Mucosa of gallbladder (tissue), 1 donor: ENCODE data around the gene NPB. TPM values are rescaled to one million over a fixed set of nuclear protein-coding genes. Genes with fewer than 3 reads are reported as not detected.

Experiments used
- DNase-seq: peaks from one replicate; pipeline ENCODE4 v3.0.0-alpha.2; 2020; ENCODE audit warnings: low spot score
- total RNA-seq: library from RNA; stranded (reverse); gene quantifications from one replicate; pipeline ENCODE4 v1.2.1, GENCODE V29; 2021
- donor health status: DM: no; HTN: no; CAD: no.

NPB gene
- total RNA-seq, 1 donor from 2014 or later: 0.55 TPM

DNA sequence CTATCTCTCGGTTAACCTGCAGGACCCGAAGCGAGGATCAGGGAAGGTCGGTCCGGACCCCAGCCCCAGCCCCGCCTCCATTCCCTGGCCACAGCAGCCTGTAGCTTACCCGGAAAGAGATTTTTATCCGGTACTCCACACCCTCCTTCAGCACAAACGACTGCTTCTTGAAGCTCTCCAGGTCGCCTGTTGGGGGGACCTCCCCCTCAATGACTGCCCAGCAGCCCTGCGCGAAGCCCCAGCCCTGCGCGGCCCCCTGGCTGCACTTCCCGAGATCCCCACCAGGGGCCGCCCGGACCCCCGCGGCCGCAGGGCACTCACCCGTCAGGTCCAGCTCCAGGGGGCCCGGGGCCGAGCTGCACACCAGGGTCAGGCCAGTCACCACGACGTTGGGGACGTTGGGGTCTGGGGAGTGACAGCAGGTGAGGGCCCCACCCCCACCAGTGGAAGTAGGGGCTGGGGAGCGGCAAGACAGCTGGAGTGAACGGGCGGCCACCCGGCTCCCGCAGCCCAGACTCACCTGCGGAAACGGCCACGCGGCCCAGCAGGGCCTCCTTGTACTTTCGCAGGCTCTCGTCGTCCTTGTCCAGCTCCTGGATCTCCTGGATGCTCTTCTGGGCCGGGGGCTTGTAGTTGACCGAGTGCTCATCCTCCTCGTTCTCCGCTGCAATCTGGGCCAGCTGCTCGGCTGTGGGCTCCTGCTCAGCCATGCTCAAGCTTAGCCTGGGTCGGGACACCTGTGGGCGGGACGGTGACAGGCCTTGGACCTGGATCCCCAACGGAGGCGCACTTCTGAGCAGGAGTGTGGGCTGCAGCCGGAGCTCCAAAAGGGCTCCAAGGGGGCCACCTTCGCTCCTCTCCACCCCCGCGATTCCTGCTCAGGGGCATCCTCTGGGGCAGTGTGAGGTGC lies 32.6 kb upstream of the NPB start:
- no peak for DNase-seq

- DNase-seq: peak; percentile 25
These were observed 31.7 kb upstream of the NPB start for GRCh38 chr17:81870131-81870980.

DNA sequence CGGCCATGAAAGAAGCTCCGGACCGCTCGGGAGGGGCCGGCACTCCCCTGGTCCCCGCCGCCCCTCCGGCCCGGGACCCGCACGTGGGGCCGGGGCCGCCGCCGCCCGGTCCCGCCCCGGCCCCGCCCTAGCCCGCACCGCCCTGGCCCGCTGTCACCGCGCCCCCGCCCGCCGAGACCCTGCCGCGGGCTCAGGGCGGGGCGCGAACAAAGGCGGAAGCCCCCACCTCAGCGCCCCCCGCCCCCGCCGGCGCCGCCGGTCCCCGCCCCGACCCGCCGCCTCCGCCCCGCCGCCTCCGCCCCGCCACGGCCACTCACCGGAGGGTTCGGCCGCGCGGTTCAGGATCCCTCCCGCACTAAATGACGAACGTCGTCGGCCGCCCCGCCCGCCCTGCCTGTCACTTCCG lies 31.1 kb upstream of the NPB start, which contains the start of gene ARHGDIA:
TSS of gene ARHGDIA (minus strand) at position 357 of the 406 bp plus-strand sequence. CDS start 1,407 bp downstream, outside the sequence.
- no peak for DNase-seq

GRCh38 chr17:81871387-81872230 lies 30.4 kb upstream of the NPB start:
- DNase-seq: peak; percentile 94

DNA sequence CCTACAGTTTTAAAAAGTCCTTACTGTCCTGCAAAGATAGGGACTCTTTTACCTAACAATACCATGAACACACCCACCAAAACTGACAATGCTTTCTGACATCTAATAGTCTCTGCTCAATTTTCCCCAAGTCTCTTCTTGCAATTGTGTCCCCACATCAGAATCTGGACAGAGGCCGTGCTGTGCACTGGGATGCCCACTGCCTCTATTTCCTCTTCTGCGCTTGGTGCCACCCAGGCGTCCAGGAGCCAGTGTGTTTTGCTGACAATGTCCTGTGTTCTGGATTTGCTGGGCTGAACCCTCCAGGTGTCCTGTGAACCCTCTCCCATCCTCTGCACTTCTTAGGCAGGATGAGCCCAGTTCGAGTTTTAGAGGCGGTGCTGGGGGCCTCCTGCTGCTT lies 24.5 kb upstream of the NPB start:
- no peak for DNase-seq

DNA sequence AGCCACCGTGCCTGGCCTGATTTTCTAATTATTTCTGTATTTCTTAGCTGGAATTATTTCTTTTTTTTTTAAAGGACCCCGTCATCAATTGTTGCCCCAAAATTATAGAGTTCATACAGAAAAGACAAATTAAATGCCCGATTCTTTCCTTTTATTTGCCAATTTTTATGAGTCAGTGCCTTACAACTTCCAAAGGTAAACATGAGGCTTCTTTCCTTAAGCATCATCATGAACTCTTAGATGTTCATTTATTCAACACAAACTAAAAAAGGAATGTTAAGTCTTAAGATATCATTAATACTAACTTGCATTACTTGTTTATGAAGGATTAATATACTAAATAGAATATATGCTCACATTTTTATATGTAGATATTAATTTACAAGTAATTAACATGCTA lies 23.7 kb upstream of the NPB start:
- no peak for DNase-seq

- no peak for DNase-seq
These were observed 22.9 kb upstream of the NPB start for GRCh38 chr17:81879121-81879520.

DNA sequence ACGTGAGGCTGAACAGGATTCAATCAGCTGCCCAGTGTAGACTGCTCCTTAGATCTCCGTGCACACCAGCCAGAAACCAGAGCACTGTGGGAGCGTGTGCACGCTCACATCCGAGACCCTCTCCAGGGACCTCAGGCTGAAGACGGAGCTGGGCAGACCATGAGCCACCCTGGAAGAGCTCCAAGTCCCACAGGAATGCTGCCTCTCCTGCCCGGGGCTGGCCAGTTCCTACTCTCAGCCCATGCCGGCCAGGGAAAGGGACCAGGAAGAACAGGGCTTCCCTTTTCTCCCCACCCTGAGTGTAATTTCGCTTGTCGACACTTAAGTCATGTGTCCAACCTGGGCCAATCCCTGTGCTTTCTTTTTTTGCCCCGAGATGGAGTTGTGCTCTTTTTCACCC lies 17.5 kb upstream of the NPB start:
- DNase-seq: no peak

GRCh38 chr17:81884968-81885367 lies 17.1 kb upstream of the NPB start:
- no peak for DNase-seq

DNA sequence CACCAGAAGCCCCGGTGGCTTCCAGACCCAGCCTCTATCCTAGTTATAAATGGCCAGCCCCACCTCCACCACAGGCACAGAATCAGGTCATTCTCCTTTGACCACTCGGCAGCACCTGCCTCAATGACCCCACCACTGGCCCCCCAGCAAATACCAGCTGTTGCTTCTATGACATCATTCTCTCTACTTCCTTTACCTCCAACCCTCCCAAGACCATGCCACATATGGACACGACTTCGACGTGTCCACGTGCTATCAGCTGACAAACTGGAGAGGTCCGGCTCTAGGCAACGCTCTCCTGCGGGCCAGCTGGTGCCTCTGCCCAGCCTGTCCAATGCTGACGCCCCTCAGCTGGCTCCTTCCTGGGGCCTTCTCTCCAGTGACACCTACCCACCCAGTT lies 16.6 kb upstream of the NPB start:
- no peak for DNase-seq

- no peak for DNase-seq
These were observed 16.0 kb upstream of the NPB start for GRCh38 chr17:81885869-81886548.

DNA sequence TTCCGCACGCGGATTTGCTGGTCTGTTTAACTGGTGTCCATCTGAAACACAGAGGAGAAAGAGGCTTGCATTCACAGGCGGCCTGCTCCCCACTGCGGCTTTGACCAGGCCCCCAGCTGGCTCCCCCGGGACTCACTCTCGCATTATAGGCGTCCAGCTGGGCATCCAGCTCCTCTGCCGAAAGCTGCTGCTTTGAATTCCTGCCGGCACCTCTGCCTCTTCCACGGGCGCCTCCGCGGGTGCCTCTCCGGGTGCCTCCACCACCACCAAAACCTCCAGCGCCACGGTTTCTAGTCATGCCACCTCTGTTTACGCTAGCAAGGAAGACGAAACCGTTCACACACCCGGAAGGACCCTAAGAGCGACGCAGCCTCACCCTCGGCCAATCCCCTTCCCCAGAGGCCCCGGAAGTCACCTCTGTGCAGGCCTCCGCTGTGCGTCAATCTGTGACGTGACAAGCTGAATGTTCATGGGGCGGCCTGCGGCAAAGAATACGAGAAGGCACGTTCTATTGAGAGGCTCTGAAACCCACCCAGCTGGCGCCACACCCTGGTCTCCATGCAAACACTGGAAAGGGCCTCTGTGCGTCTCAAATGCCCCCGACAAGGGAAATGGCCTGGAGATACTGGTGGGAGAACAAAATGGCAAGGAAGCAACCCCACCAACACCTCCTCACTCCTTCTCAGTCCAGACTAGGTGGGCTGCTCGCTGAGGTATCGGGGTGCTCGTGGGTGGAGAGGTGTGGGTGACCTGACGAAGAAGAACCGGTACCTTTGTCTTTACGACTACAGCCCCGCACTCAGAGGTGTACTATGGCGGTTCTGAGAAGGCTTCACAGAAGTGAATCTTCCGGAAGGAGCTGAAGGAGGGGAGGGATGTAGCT lies 13.7 kb upstream of the NPB start:
- no peak for DNase-seq

DNA sequence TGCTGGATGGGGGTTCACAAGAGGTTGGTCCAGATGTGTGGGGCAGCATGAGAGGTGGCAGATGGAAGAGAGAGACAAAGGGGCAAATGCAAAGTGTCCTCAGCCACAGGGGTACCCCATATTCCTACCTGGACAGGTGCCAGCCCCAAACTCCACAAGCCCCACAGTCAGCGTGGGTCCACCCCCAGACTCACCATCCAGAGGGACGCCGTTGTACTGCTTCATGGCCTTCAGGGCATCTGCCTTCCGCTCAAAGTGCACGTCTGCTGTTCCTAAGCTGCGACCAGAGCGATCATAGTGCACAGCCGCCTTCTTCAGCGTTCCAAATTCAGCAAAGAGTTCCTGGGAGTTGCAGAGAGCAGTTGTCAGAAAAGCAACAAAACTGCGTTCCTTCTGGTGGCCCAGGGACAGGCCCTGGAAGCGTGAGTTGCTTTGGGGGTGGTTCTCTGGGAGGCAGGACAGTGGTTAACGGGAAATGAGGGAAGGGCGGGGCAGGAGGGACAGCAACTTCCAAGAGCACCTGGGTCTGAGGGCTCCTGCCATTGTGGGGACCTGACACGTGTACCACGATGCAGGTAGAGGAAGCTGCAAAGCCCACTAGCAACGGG lies 12.9 kb upstream of the NPB start:
- DNase-seq: no peak

DNA sequence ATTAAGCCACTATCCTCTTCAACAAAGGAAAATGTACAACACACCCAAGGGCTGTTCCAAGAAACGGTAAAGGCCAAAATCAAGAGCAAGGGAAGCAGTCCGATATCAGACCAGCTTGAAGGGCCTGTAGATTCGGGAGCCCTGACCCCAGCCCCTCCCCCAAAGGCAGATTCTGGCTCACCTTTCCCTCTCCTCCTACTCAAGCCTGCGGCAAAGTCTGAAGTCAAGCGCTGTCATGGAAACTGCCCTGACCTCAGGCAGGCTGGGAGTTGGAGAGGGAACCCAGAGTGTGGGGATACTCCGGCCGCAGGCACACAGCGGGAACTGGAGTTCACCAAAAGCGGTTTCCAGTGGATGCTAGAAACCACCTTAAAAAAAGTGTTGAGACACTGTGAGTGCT lies 12.4 kb upstream of the NPB start:
- no peak for DNase-seq

- DNase-seq: no peak
These were observed 11.4 kb upstream of the NPB start for GRCh38 chr17:81890447-81891302.

- DNase-seq: no peak
These were observed 10.8 kb upstream of the NPB start for GRCh38 chr17:81891303-81891552.

- no peak for DNase-seq
These were observed 6.6 kb upstream of the NPB start for GRCh38 chr17:81895400-81895799.

DNA sequence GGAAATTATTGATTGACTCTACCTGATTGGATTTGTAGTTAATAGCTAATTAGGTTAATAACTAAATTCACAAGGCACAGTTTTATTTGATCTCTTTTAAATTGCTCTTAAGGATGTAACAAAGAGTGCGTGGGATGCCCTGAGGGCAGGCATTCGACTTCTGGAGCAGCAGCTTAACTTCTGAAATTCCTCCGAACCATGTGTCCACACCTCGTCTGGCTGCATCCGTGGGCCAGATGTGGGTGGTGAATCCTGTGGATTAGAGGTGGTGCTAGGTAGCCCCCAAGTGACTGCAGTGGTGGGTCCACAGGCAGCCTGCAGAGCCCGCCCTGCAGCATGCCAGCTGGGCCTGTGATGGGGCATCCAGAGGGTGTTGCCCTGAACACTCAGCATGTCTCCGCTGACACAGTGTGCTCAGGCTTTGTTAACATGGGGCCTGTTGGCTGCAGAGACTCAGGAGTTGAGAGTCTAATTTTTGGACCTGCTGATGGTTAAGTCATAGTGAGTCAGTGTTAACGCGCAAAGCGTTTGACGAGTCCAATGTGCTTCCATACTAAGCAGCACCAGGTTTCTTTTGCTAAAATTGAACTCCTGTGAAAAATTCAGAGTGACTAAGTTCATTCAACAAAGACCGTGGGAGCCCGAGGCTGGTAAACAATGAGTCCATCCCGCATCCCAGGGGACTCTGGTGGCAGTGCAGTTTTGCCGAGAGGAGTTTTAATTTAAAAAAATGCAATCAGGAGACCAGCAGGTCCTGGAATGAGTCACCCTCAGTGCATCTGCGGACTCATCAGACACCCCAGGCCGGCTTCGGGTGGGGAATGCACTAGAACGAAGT lies 3.8 kb upstream of the NPB start:
- no peak for DNase-seq
